OCI-LY7 (cell line): Measurements from ENCODE around the gene VPS13D. TPM values are rescaled to one million over a fixed set of nuclear protein-coding genes. Genes with fewer than 3 reads are reported as not detected.

Source experiments
- BruUV-seq: library from RNA; stranded (reverse); fragments of 400-500 nt; replicated peaks from 2 replicates; lab custom pipeline; 2021; lab: Mats Ljungman, UMichigan
- CTCF ChIA-PET: fragments of 300-600 bp; sonication (Branson Sonifier 250); formaldehyde crosslinking; loops from one replicate; lab custom pipeline; 2022; ENCODE audit warnings: antibody characterized with exemption; ENCODE audit not compliant: unreplicated experiment; lab: Charles Lee
- POLR2A ChIA-PET: fragments of 300-600 bp; sonication (Branson Sonifier 250); formaldehyde crosslinking; loops from one replicate; lab custom pipeline; 2022; ENCODE audit warnings: antibody characterized with exemption; lab: Charles Lee
- DNase-seq: peaks from one replicate; pipeline ENCODE4 v3.0.0-alpha.2; 2015; ENCODE audit warnings: low spot score
- H2AFZ ChIP-seq: fragments of 200-600 bp; sonication (generic), shearing (Covaris generic); 2 replicates; pipeline ENCODE4 v1.6.1; 2014; ENCODE audit warnings: mild to moderate bottlenecking, antibody characterized with exemption, low read length, moderate library complexity
- H3K27ac ChIP-seq: fragments of 200-600 bp; sonication (generic); 2 replicates; pipeline ENCODE4 v1.5.1; 2014; ENCODE audit warnings: mixed run types, low read depth, mild to moderate bottlenecking, moderate library complexity, low read length, inconsistent platforms; ENCODE audit not compliant: poor library complexity, severe bottlenecking
- H3K36me3 ChIP-seq: fragments of 200-600 bp; sonication (generic); 2 replicates; pipeline ENCODE4 v1.6.1; 2014; ENCODE audit warnings: mild to moderate bottlenecking, antibody characterized with exemption, low read length, moderate library complexity, mixed read lengths; ENCODE audit not compliant: insufficient read depth
- H3K4me1 ChIP-seq: fragments of 200-600 bp; sonication (generic); 2 replicates; pipeline ENCODE4 v1.5.1; 2014; ENCODE audit warnings: mild to moderate bottlenecking, low read length; ENCODE audit not compliant: insufficient read depth, poor library complexity, severe bottlenecking
- H3K4me2 ChIP-seq: fragments of 200-600 bp; sonication (generic); 2 replicates; pipeline ENCODE4 v1.6.1; 2014; ENCODE audit warnings: mild to moderate bottlenecking, low read length
- H3K4me3 ChIP-seq: fragments of 200-600 bp; sonication (generic); 2 replicates; pipeline ENCODE4 v1.5.1; 2014; ENCODE audit warnings: mild to moderate bottlenecking, low read depth, low read length; ENCODE audit not compliant: poor library complexity, severe bottlenecking
- H3K79me2 ChIP-seq: fragments of 200-600 bp; sonication (generic); 2 replicates; pipeline ENCODE4 v1.6.1; 2016; ENCODE audit warnings: low read depth, mild to moderate bottlenecking, low read length, moderate library complexity, mixed read lengths; ENCODE audit not compliant: insufficient read depth
- H3K9me2 ChIP-seq: fragments of 200-600 bp; sonication (generic); 2 replicates; pipeline ENCODE4 v1.6.1; 2016; ENCODE audit warnings: mild to moderate bottlenecking, low read length, mixed read lengths; ENCODE audit not compliant: insufficient read depth
- H3K9me3 ChIP-seq: fragments of 200-600 bp; sonication (generic); 2 replicates; pipeline ENCODE4 v1.6.1; 2014; ENCODE audit warnings: mild to moderate bottlenecking, mixed run types, low read length, mixed read lengths
- H4K20me1 ChIP-seq: fragments of 200-600 bp; sonication (generic); 2 replicates; pipeline ENCODE4 v1.6.1; 2014; ENCODE audit warnings: mild to moderate bottlenecking, antibody characterized with exemption, low read length, moderate library complexity, mixed read lengths; ENCODE audit not compliant: insufficient read depth
- CTCF ChIP-seq: fragments of 200-600 bp; sonication (generic); conservative IDR thresholded peaks from 2 replicates; pipeline ENCODE4 v1.5.1; 2014; ENCODE audit warnings: mild to moderate bottlenecking, antibody characterized with exemption, low read length, moderate library complexity, mixed read lengths
- EZH2phosphoT487 ChIP-seq: fragments of 200-600 bp; sonication (generic); IDR thresholded peaks from 2 replicates; pipeline ENCODE4 v1.6.1; 2018; ENCODE audit warnings: low read depth, borderline replicate concordance, mild to moderate bottlenecking, mixed run types, antibody characterized with exemption, low read length, moderate library complexity, mixed read lengths
- intact Hi-C: fragments of 100-400 bp; cut with micrococcal nuclease; formaldehyde crosslinking; loops from one replicate; pipeline ENCODE4 v1.10.0; 2022; ENCODE audit not compliant: unreplicated experiment
- total RNA-seq, 2 experiments: library from RNA; depleted of rRNA in 1 of 2; stranded (reverse); fragments of >200 nt in 1 of 2; shearing (Covaris generic) in 1 of 2; gene quantifications; 2 replicates each; pipeline ENCODE4 v1.2.3, GENCODE V29; 2014 to 2022

VPS13D gene
- total RNA-seq, 2 experiments from 2014 or later, result 23.9 to 39.2 TPM

DNA sequence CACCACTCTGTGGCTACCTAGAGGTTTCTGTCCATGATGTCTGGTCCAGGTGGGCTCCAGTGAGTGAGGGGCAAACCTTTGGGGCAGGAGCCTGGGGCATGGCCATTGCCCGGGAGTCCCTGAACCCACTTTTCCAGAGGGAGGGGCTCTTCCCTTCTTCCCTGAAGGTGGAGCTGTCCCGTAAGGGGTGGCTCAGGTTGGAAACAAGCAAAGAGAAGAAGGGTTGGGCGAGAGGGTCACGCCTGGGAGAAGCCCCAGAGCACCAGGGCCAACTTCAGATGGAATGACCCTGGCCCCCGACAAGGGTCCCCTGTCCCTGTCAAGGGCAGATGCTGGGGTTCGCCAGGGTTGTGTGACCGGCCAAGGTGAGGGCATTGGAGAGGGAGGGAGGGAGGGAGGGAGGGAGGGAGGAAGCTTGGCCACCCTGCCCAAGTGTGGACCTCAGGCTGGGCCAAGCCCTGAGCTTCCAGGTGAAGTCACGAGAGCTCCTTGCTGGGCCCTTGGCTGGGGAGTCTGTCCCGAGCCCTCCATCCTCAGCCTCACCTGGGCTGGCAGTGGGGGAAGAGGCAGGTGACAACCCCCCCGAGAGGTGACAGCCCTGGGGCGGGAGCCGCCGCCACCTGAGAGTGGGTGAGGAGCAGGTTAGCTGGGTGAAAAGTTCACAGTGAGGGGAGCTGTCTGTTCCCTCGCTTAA lies 318.6 kb downstream of the VPS13D start:
- POLR2A ChIA-PET, result no interaction called here
- CTCF ChIA-PET, result interaction anchor here (0.6 kb wide), 1 partner anchor 1313 kb away, joined by 4 read pairs; no protein-coding TSS in a partner anchor
- Histone ChIP-seq H3K9me3 (no peaks in the 10 kb centered on the region), H3K4me2 (no peak overlapping the region), H4K20me1 (no peaks in the 10 kb centered on the region), H3K4me3 (no peak overlapping the region), H3K79me2 (no peaks in the 10 kb centered on the region), H3K36me3 (no peaks in the 10 kb centered on the region), H3K27ac (no peak overlapping the region), H3K4me1 (no peaks in the 10 kb centered on the region), H2AFZ (no peak overlapping the region), H3K9me2 (no peaks in the 10 kb centered on the region)
- no TSS peak for BruUV-seq
- TF ChIP-seq CTCF (no peak), EZH2phosphoT487 (no peak)
- intact Hi-C loops, result no loop called here
- no peak for DNase-seq

DNA sequence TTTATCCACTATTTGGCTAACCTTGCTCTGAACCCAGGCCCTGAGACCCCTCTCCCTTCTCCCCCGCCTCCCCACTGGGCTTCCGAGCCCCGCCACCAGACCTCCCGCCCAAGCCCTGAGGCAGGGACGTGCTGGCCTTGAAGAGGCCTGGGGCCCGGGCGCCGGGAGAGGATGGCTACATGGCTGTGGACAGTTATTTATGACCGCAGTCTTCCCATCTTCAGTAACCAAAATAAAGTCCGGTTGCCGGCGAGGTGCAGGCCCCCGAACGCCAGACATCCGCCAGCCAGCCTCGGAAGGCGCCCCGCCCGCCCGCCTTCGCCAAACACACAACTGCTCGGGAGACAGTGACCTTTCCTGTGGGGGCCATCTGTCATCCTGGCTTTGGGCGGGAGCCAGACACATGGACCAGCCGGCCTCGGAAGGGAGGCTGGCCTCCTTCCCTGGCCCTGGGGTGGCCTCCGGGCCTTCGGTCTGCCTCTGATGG lies 319.2 kb downstream of the VPS13D start:
- H2AFZ ChIP-seq, result no peak overlapping the region
- no peak overlapping the region for H3K4me3 ChIP-seq
- no peaks in the 10 kb centered on the region for H3K79me2 ChIP-seq
- intact Hi-C loops, result no loop called here
- no peak overlapping the region for H3K4me2 ChIP-seq
- ChIA-PET CTCF (interaction anchor here (0.6 kb wide), 1 partner anchor 1313 kb away, joined by 4 read pairs; no protein-coding TSS in a partner anchor), POLR2A (no interaction called here)
- no peaks in the 10 kb centered on the region for H4K20me1 ChIP-seq
- H3K27ac ChIP-seq, result no peak overlapping the region
- no peaks in the 10 kb centered on the region for H3K36me3 ChIP-seq
- TF ChIP-seq CTCF (no peak), EZH2phosphoT487 (no peak)
- BruUV-seq, result no TSS peak
- no peaks in the 10 kb centered on the region for H3K4me1 ChIP-seq
- no peaks in the 10 kb centered on the region for H3K9me2 ChIP-seq
- no peak for DNase-seq
- H3K9me3 ChIP-seq, result no peaks in the 10 kb centered on the region
